ENCODE results near the gene ARMC9.
"Not testable (repeated sequence)": the region's sequence is repeated elsewhere in the genome, so short reads cannot be mapped to it uniquely, and the experiment has no call there.

Gene ARMC9

DNA sequence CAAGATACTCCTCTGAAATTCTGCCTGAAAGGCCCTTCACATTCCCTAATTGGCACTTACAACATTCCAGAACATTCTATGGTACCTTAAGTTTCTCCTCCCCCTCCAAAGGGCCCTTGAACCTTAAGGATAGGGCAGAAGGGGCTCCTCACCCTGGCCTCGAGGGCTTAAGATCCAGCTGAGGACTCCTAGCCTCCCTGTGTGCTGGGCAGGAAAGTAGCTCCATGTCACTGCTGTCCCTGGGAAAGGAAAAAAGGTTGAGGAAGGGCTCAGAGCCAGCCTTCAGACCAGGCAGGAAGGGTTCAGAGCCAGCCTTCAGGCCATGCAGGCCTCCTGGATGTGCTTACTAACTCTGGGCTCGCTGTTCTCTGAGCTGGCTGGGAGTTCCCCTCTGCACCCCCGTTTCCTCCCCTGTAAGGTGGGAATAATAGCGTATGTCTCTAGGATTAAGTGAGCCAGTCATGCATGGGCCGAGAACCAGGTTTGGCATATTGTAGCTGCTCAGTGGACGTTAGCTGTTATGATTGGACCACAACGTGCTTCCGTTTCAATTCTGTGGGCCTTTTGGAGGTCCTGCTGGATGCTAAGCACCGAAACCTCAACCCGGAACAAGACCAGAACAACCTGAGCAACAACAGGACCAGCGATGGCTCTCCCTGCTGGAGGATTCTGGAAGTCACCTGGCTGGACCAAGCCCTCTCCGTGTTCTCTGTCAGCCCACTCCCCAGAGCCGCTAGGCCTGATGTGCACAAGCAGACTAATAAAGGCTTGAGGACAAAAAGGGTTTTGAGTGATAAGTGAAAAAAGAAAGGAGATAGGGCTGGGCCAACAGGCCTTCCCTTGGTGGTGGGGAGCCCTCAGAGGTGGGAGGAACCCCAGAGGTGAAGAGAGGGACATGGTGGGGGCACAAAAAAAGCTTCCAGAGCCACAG is 196.0 kb downstream of the ARMC9 start:
- H3K4me3 ChIP-seq (ENCODE audit: low read length), result no peak overlapping the region
- H3K36me3 ChIP-seq (ENCODE audit: control insufficient read depth, insufficient read depth, low read length), result peaks cover 6% of the 10 kb centered on the region
- H3K9ac ChIP-seq (ENCODE audit: low read length), result no peak overlapping the region
- no peaks in the 10 kb centered on the region for H3K9me3 ChIP-seq (ENCODE audit: control insufficient read depth, low read length)
- peaks cover 6% of the 10 kb centered on the region for H3K27me3 ChIP-seq (ENCODE audit: control insufficient read depth, insufficient read depth, low read length)
- peaks cover 30% of the 10 kb centered on the region for H3K4me1 ChIP-seq (ENCODE audit: control insufficient read depth, insufficient read depth, low read length)

GRCh38 chr2:231395188-231396057 is 197.0 kb downstream of the ARMC9 start, which contains the start of gene B3GNT7:
Gene B3GNT7, plus strand, starts transcription at chr2:231395710. Its CDS starts 94 bp downstream, at chr2:231395804.
- Histone ChIP-seq H3K9ac (ENCODE audit: low read length) (peak within 1 kb of the TSS; percentile 84), H3K9me3 (ENCODE audit: control insufficient read depth, low read length) (no peaks in the 10 kb centered on the region), H3K36me3 (ENCODE audit: control insufficient read depth, insufficient read depth, low read length) (peaks cover 6% of the 10 kb centered on the region), H3K4me1 (ENCODE audit: control insufficient read depth, insufficient read depth, low read length) (peaks cover 39% of the 10 kb centered on the region), H3K4me3 (ENCODE audit: low read length) (peak within 1 kb of the TSS; percentile 74), H3K27me3 (ENCODE audit: control insufficient read depth, insufficient read depth, low read length) (peaks cover 6% of the 10 kb centered on the region)

DNA sequence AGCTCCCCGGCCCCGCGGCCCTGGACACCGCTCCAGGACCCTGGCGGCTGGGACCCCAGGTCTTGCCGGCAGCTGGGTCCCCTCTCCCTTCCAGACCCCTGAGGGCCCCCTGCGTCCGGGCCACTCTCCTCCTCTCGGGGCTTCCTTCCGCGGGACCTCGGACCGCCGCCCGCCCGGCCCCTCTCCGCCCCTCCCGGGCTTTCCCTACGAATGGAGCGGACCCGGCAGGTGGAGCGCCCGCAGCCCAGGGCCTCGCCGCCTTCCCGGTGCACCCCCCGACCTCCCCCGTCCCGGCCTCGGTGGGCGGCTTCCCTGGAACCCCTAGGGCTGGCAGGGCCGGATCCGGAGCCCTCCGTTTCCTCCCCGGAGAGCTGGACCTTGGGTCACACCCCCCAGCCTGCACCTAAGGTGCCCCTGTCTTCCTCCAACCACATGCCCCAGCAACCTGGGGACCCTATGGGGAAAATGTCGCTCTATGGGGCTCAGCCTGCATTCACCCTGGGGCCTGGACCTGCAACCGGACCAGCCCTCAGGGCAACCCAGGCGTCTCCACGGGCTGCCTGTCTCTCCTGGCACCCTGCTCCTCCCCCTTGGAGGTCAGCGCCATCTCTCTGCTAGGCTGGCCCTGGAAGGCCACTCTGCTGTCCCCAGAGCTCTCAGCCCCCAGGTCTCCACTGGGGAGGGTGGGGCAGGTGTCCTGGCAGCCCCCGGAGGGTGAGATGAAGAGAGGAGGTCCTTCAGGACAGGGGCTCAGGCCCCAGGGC is 197.8 kb downstream of the ARMC9 start:
- Histone ChIP-seq H3K9ac (ENCODE audit: low read length) (peak overlapping the region; percentile 84), H3K36me3 (ENCODE audit: control insufficient read depth, insufficient read depth, low read length) (peaks cover 6% of the 10 kb centered on the region), H3K27me3 (ENCODE audit: control insufficient read depth, insufficient read depth, low read length) (peaks cover 6% of the 10 kb centered on the region), H3K4me3 (ENCODE audit: low read length) (peak overlapping the region; percentile 74), H3K4me1 (ENCODE audit: control insufficient read depth, insufficient read depth, low read length) (peaks cover 42% of the 10 kb centered on the region), H3K9me3 (ENCODE audit: control insufficient read depth, low read length) (no peaks in the 10 kb centered on the region)

- H3K27me3 ChIP-seq (ENCODE audit: control insufficient read depth, insufficient read depth, low read length), result peaks cover 6% of the 10 kb centered on the region
- H3K4me1 ChIP-seq (ENCODE audit: control insufficient read depth, insufficient read depth, low read length), result peaks cover 42% of the 10 kb centered on the region
- H3K9ac ChIP-seq (ENCODE audit: low read length), result peak overlapping the region; percentile 84
- H3K4me3 ChIP-seq (ENCODE audit: low read length), result peak overlapping the region; percentile 74
- H3K36me3 ChIP-seq (ENCODE audit: control insufficient read depth, insufficient read depth, low read length), result peaks cover 6% of the 10 kb centered on the region
- H3K9me3 ChIP-seq (ENCODE audit: control insufficient read depth, low read length), result no peaks in the 10 kb centered on the region
These were observed 198.8 kb downstream of the ARMC9 start for GRCh38 chr2:231397011-231397927.

- Histone ChIP-seq H3K4me3 (ENCODE audit: low read length) (no peak overlapping the region), H3K4me1 (ENCODE audit: control insufficient read depth, insufficient read depth, low read length) (peaks cover 42% of the 10 kb centered on the region), H3K36me3 (ENCODE audit: control insufficient read depth, insufficient read depth, low read length) (peaks cover 6% of the 10 kb centered on the region), H3K9me3 (ENCODE audit: control insufficient read depth, low read length) (no peaks in the 10 kb centered on the region), H3K27me3 (ENCODE audit: control insufficient read depth, insufficient read depth, low read length) (peaks cover 6% of the 10 kb centered on the region), H3K9ac (ENCODE audit: low read length) (no peak overlapping the region)
These were observed 199.5 kb downstream of the ARMC9 start for GRCh38 chr2:231397928-231398294.

DNA sequence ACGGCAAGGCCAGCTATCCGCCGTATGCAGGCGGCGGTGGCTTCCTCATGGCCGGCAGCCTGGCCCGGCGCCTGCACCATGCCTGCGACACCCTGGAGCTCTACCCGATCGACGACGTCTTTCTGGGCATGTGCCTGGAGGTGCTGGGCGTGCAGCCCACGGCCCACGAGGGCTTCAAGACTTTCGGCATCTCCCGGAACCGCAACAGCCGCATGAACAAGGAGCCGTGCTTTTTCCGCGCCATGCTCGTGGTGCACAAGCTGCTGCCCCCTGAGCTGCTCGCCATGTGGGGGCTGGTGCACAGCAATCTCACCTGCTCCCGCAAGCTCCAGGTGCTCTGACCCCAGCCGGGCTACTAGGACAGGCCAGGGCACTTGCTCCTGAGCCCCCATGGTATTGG is 200.2 kb downstream of the ARMC9 start:
- peaks cover 42% of the 10 kb centered on the region for H3K4me1 ChIP-seq (ENCODE audit: control insufficient read depth, insufficient read depth, low read length)
- no peak overlapping the region for H3K4me3 ChIP-seq (ENCODE audit: low read length)
- peaks cover 6% of the 10 kb centered on the region for H3K27me3 ChIP-seq (ENCODE audit: control insufficient read depth, insufficient read depth, low read length)
- peaks cover 6% of the 10 kb centered on the region for H3K36me3 ChIP-seq (ENCODE audit: control insufficient read depth, insufficient read depth, low read length)
- H3K9me3 ChIP-seq (ENCODE audit: control insufficient read depth, low read length), result no peaks in the 10 kb centered on the region
- H3K9ac ChIP-seq (ENCODE audit: low read length), result no peak overlapping the region

GRCh38 chr2:231399046-231399852 is 200.8 kb downstream of the ARMC9 start:
- Histone ChIP-seq H3K9me3 (ENCODE audit: control insufficient read depth, low read length) (no peaks in the 10 kb centered on the region), H3K4me1 (ENCODE audit: control insufficient read depth, insufficient read depth, low read length) (peaks cover 42% of the 10 kb centered on the region), H3K36me3 (ENCODE audit: control insufficient read depth, insufficient read depth, low read length) (peaks cover 6% of the 10 kb centered on the region), H3K27me3 (ENCODE audit: control insufficient read depth, insufficient read depth, low read length) (peaks cover 5% of the 10 kb centered on the region), H3K9ac (ENCODE audit: low read length) (no peak overlapping the region), H3K4me3 (ENCODE audit: low read length) (no peak overlapping the region)

- H3K9ac ChIP-seq (ENCODE audit: low read length), result peak overlapping the region; percentile 42
- H3K27me3 ChIP-seq (ENCODE audit: control insufficient read depth, insufficient read depth, low read length), result no peaks in the 10 kb centered on the region
- H3K4me3 ChIP-seq (ENCODE audit: low read length), result no peak overlapping the region
- H3K36me3 ChIP-seq (ENCODE audit: control insufficient read depth, insufficient read depth, low read length), result peaks cover 6% of the 10 kb centered on the region
- peaks cover 35% of the 10 kb centered on the region for H3K4me1 ChIP-seq (ENCODE audit: control insufficient read depth, insufficient read depth, low read length)
- no peaks in the 10 kb centered on the region for H3K9me3 ChIP-seq (ENCODE audit: control insufficient read depth, low read length)
These were observed 201.6 kb downstream of the ARMC9 start for GRCh38 chr2:231399853-231400680.

DNA sequence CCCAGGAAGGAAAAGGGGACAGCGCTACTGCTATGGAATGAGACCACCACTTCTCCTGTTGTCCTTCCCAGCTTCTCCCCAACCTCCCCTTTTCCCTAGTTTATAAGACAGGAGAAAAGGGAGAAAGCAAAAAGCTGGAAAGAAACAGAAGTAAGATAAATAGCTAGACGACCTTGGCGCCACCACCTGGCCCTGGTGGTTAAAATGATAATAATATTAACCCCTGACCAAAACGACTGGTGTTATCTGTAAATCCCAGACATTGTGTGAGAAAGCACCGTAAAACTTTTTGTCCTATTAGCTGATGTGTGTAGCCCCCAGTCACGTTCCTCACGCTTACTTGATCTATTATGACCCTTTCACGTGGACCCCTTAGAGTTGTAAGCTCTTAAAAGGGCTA is 202.2 kb downstream of the ARMC9 start:
- H3K9me3 ChIP-seq (ENCODE audit: control insufficient read depth, low read length); H3K27me3 ChIP-seq (ENCODE audit: control insufficient read depth, insufficient read depth, low read length); H3K4me3 ChIP-seq (ENCODE audit: low read length); H3K36me3 ChIP-seq (ENCODE audit: control insufficient read depth, insufficient read depth, low read length): not testable (repeated sequence)
- H3K4me1 ChIP-seq (ENCODE audit: control insufficient read depth, insufficient read depth, low read length), result peaks cover 34% of the 10 kb centered on the region
- peak overlapping the region; percentile 42 for H3K9ac ChIP-seq (ENCODE audit: low read length)

- H3K4me3 ChIP-seq (ENCODE audit: low read length); H3K36me3 ChIP-seq (ENCODE audit: control insufficient read depth, insufficient read depth, low read length); H3K9me3 ChIP-seq (ENCODE audit: control insufficient read depth, low read length); H3K9ac ChIP-seq (ENCODE audit: low read length); H3K27me3 ChIP-seq (ENCODE audit: control insufficient read depth, insufficient read depth, low read length): not testable (repeated sequence)
- peaks cover 34% of the 10 kb centered on the region for H3K4me1 ChIP-seq (ENCODE audit: control insufficient read depth, insufficient read depth, low read length)
These were observed 202.7 kb downstream of the ARMC9 start for GRCh38 chr2:231401101-231401500.
